Measurements from ENCODE around the gene ZNF236.

ZNF236 gene

GRCh38 chr18:76866666-76867065 lies 44.3 kb downstream of the ZNF236 start:
- no peak for DNase-seq

- DNase-seq = no peak
These were observed 51.0 kb downstream of the ZNF236 start for GRCh38 chr18:76873311-76873710.

- DNase-seq = no peak
These were observed 51.4 kb downstream of the ZNF236 start for GRCh38 chr18:76873713-76874112.

- no peak for DNase-seq
These were observed 52.5 kb downstream of the ZNF236 start for GRCh38 chr18:76874642-76875389.

- no peak for DNase-seq
These were observed 53.3 kb downstream of the ZNF236 start for GRCh38 chr18:76875390-76876325.

GRCh38 chr18:76878426-76878825 lies 56.1 kb downstream of the ZNF236 start:
- DNase-seq = no peak

- no peak for DNase-seq
These were observed 57.7 kb downstream of the ZNF236 start for GRCh38 chr18:76880026-76880425.

GRCh38 chr18:76881744-76882143 lies 59.4 kb downstream of the ZNF236 start:
- DNase-seq = no peak

GRCh38 chr18:76882146-76882545 lies 59.8 kb downstream of the ZNF236 start:
- no peak for DNase-seq

GRCh38 chr18:76885001-76885400 lies 62.6 kb downstream of the ZNF236 start:
- DNase-seq = no peak

- DNase-seq = no peak
These were observed 63.8 kb downstream of the ZNF236 start for GRCh38 chr18:76886112-76886511.

- DNase-seq = no peak
These were observed 66.8 kb downstream of the ZNF236 start for GRCh38 chr18:76889091-76889699.

- no peak for DNase-seq
These were observed 70.5 kb downstream of the ZNF236 start for GRCh38 chr18:76892832-76893231.

- no peak for DNase-seq
These were observed 72.4 kb downstream of the ZNF236 start for GRCh38 chr18:76894566-76895346.

- no peak for DNase-seq
These were observed 73.1 kb downstream of the ZNF236 start for GRCh38 chr18:76895498-76895897.

GRCh38 chr18:76896677-76897076 lies 74.3 kb downstream of the ZNF236 start:
- DNase-seq = no peak

- no peak for DNase-seq
These were observed 74.9 kb downstream of the ZNF236 start for GRCh38 chr18:76897257-76897656.

GRCh38 chr18:76903386-76903785 lies 81.0 kb downstream of the ZNF236 start:
- no peak for DNase-seq

GRCh38 chr18:76905821-76906220 lies 83.5 kb downstream of the ZNF236 start:
- DNase-seq = no peak

- DNase-seq = no peak
These were observed 85.9 kb downstream of the ZNF236 start for GRCh38 chr18:76908277-76908676.

- DNase-seq = no peak
These were observed 87.1 kb downstream of the ZNF236 start for GRCh38 chr18:76909439-76909838.

GRCh38 chr18:76911440-76911839 lies 89.1 kb downstream of the ZNF236 start:
- DNase-seq = no peak

- no peak for DNase-seq
These were observed 91.2 kb downstream of the ZNF236 start for GRCh38 chr18:76913583-76913982.
